GM13977 (cell line): ENCODE measurements around the gene SEC14L1.

Source experiments
- DNase-seq: peaks from one replicate; pipeline ENCODE4 v3.0.0; 2012; ENCODE audit warnings: low spot score
- CTCF ChIP-seq: IDR thresholded peaks from 2 replicates; pipeline ENCODE4 v1.5.1; 2012; ENCODE audit warnings: mild to moderate bottlenecking, control low read depth; ENCODE audit not compliant: insufficient read depth; ENCODE audit errors: extremely low read depth, missing control alignments
- in situ Hi-C: fragments of 300-500 bp; cut with MboI; formaldehyde crosslinking; loops from one replicate; pipeline ENCODE4 v1.12.0; 2022; ENCODE audit warnings: low sequenced_read_pairs, low pct_unique_long_range_greater_than_20kb, mixed read lengths, inconsistent platforms; ENCODE audit not compliant: unreplicated experiment

The SEC14L1 gene

DNA sequence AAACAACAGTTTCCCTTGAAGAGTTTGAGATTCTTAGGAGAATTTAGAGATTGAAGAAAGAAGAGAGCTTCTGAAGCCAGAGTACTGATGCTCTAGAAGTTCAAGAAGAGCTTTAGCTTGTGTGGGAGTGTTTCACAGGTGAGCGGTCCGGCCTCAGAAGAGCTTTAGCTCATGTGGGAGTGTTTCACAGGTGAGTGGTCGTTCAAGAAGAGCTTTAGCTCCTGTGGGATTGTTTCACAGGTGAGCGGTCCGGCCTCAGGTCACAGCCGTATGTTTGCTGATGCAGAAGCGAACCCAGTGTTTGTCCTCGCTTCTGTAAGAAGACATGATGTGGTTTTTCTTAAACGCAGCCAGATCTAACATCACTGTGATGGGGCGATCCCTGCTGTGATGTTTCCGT is 76.4 kb downstream of the SEC14L1 start:
- DNase-seq = no peak
- in situ Hi-C loops = no loop called here
- no peak for TF ChIP-seq CTCF

- no peak for DNase-seq
- no peak for TF ChIP-seq CTCF
- in situ Hi-C loops = no loop called here
Measured at GRCh38 chr17:77217566-77217965, 76.8 kb downstream of the SEC14L1 start.

DNA sequence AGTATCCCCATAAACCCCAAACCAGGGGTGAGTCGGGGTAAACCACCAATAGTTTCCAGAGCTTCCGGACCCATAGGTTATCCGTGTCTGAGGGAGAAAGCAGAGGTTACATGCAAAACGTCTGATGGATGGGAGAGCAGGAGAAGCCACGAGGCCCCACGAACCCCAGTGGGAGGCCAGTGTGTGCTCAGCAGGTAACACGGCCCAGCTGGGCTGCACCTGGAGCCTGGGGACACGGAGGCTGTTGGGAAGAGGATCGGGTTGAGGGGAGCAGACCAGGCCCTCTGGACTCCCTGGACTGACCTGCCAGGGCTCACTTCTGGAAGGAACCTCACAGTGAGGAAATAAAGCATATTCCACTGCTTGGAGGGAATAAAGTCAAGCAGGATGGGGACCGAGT is 78.1 kb downstream of the SEC14L1 start:
- no peak for DNase-seq
- TF ChIP-seq CTCF = no peak
- in situ Hi-C loops = no loop called here

DNA sequence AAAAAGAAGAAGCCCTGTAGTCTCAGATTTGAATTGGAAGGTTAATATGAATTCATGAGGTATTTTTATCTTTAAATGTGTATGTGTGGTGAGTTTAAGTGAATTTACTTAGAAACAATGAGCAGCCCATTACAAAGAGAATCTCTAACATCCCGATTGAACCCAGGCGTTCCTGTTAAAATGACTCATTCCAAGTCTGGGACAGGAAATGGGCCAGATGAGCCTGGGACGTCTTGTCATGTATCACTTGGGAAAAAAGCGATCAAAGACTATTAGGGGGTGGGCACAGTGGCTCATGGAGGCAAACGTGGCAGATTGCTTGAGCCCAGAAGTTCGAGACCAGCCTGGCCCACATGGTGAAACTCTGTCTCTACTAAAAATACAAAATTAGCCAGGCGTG is 81.6 kb downstream of the SEC14L1 start:
- in situ Hi-C loops = no loop called here
- DNase-seq = no peak
- TF ChIP-seq CTCF = no peak

GRCh38 chr17:77223642-77224420 is 83.1 kb downstream of the SEC14L1 start:
- no peak for TF ChIP-seq CTCF
- in situ Hi-C loops = no loop called here
- DNase-seq = no peak

DNA sequence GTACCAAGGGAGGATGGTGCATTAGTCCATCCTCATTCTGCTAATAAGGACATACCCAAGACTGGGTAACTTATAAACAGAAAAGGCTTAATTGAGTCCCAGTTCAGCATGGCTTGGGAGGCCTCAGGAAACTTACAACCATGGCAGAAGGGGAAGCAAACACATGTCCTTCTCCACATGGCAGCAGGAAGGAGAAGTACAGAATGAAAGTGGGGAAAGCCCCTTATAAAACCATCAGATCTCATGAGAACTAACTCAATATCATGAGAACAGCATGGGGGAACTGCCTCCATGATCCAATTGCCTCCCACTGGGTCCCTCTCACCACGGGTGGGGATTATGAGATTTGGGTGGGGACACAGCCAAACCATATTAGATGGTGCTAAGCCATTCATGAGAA is 84.5 kb downstream of the SEC14L1 start:
- no peak for DNase-seq
- no peak for TF ChIP-seq CTCF
- in situ Hi-C loops = no loop called here
